Calu3 (cell line): Measurements from ENCODE around the gene SGSM1. TPM values are rescaled to one million over a fixed set of nuclear protein-coding genes. Genes with fewer than 3 reads are reported as not detected.

Experiments used
- BruUV-seq: library from RNA; stranded (reverse); fragments of 400-500 nt; replicated peaks from 2 replicates; lab custom pipeline; 2021; lab: Mats Ljungman, UMichigan
- CTCF ChIA-PET: fragments of 300-600 bp; sonication (Branson Sonifier 250); formaldehyde crosslinking; loops from one replicate; lab custom pipeline; 2022; ENCODE audit warnings: antibody characterized with exemption; lab: Charles Lee
- DNase-seq: peaks from one replicate; pipeline ENCODE4 v3.0.0; 2022
- H3K27ac Mint-ChIP-seq: one replicate; pipeline ENCODE4 v1.8.0; 2022; ENCODE audit warnings: mixed read lengths; ENCODE audit not compliant: unreplicated experiment
- H3K27me3 Mint-ChIP-seq: one replicate; pipeline ENCODE4 v1.8.0; 2022; ENCODE audit warnings: mixed read lengths; ENCODE audit not compliant: unreplicated experiment
- H3K36me3 Mint-ChIP-seq: one replicate; pipeline ENCODE4 v1.8.0; 2022; ENCODE audit warnings: mild to moderate bottlenecking, moderate library complexity, mixed read lengths; ENCODE audit not compliant: insufficient read depth, unreplicated experiment
- H3K4me1 Mint-ChIP-seq: one replicate; pipeline ENCODE4 v1.8.0; 2022; ENCODE audit warnings: mild to moderate bottlenecking, low read depth, mixed read lengths; ENCODE audit not compliant: unreplicated experiment
- H3K4me3 Mint-ChIP-seq: one replicate; pipeline ENCODE4 v1.8.0; 2022; ENCODE audit warnings: mild to moderate bottlenecking, low read depth, moderate library complexity, mixed read lengths; ENCODE audit not compliant: unreplicated experiment
- H3K9me3 Mint-ChIP-seq: one replicate; pipeline ENCODE4 v1.8.0; 2022; ENCODE audit warnings: low read depth, mixed read lengths; ENCODE audit not compliant: unreplicated experiment
- intact Hi-C: fragments of 100-400 bp; cut with micrococcal nuclease; formaldehyde crosslinking; loops from one replicate; pipeline ENCODE4 v1.10.0; 2022; ENCODE audit not compliant: unreplicated experiment
- total RNA-seq: library from RNA; stranded (reverse); gene quantifications from 2 replicates; pipeline ENCODE4 v1.2.3, GENCODE V29; 2022
- TF ChIP-seq, protein P1 (sequence below): fragments of 200-600 bp; IDR thresholded peaks from one replicate; pipeline ENCODE4 v1.8.0; 2022; ENCODE audit warnings: antibody characterized with exemption; ENCODE audit not compliant: unreplicated experiment

The SGSM1 gene
- total RNA-seq, 1 experiment from 2014 or later, result 0.07 TPM

DNA sequence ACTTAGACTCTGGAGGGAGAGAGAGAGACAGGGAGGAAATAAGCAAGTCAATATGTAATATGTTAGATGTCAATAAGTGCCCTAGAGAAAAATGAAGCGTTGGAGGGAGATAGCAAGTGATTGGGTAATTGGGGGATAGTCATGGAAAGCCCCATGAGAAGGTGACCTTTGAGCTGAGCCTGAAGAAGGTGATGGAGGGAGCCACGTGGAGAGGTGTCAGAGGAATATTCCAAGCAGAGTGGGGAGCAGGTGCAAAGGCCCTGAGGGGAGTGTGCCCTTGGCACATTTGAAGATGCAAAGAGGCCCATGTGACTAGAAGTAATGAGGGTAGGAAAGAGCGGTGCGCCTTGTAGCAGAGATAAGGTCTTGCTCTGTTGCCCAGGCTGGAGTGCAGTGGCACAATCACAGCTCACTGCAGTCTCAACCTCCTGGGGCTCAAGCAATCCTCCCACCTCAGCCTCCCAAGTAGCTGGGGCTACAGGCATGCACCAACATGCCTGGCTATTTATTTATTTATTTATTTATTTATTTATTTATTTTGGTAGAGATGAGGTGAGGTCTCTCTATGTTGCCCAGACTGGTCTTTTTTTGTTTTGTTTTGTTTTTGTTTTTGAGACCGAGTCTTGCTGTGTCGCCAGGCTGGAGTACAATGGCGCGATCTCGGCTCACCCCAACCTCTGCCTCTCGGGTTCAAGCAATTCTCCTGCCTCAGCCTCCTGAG is 138.4 kb downstream of the SGSM1 start:
- H3K27ac Mint-ChIP-seq, result no peak overlapping the region
- peaks cover 18% of the 10 kb centered on the region for H3K4me1 Mint-ChIP-seq
- DNase-seq, result no peak
- TF ChIP-seq, protein P1, sequence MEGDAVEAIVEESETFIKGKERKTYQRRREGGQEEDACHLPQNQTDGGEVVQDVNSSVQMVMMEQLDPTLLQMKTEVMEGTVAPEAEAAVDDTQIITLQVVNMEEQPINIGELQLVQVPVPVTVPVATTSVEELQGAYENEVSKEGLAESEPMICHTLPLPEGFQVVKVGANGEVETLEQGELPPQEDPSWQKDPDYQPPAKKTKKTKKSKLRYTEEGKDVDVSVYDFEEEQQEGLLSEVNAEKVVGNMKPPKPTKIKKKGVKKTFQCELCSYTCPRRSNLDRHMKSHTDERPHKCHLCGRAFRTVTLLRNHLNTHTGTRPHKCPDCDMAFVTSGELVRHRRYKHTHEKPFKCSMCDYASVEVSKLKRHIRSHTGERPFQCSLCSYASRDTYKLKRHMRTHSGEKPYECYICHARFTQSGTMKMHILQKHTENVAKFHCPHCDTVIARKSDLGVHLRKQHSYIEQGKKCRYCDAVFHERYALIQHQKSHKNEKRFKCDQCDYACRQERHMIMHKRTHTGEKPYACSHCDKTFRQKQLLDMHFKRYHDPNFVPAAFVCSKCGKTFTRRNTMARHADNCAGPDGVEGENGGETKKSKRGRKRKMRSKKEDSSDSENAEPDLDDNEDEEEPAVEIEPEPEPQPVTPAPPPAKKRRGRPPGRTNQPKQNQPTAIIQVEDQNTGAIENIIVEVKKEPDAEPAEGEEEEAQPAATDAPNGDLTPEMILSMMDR, result no peak
- no peak overlapping the region for H3K4me3 Mint-ChIP-seq
- no TSS peak for BruUV-seq
- intact Hi-C loops, result no loop called here
- H3K27me3 Mint-ChIP-seq, result no peaks in the 10 kb centered on the region
- no peaks in the 10 kb centered on the region for H3K9me3 Mint-ChIP-seq
- CTCF ChIA-PET, result interaction anchor here (1.0 kb wide), 1 partner anchor 105 kb away, joined by 5 read pairs; no protein-coding TSS in a partner anchor
- no peaks in the 10 kb centered on the region for H3K36me3 Mint-ChIP-seq

DNA sequence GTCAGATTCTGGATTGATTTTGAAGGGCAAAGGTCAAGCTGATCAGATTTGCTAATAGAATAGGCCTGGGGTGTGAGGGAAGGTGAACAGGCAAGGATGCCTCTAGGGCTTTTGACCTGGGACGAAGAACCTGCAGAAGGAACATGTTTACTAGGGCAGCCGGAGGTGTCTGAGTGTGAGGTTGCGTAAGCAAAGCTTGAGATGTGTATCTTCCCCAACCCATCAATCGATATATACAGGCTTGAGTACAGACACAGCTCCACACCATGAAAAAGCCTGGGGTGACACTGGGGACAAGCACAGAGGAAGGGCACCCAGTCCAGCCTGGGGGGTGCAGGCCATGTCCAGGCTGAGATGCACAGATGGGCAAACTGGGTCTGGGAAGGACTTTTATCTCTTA is 139.4 kb downstream of the SGSM1 start:
- no peaks in the 10 kb centered on the region for H3K36me3 Mint-ChIP-seq
- CTCF ChIA-PET, result no interaction called here
- H3K4me1 Mint-ChIP-seq, result peaks cover 27% of the 10 kb centered on the region
- intact Hi-C loops, result no loop called here
- BruUV-seq, result no TSS peak
- no peak overlapping the region for H3K27ac Mint-ChIP-seq
- DNase-seq, result no peak
- H3K27me3 Mint-ChIP-seq, result no peaks in the 10 kb centered on the region
- TF ChIP-seq, protein P1, result no peak
- no peak overlapping the region for H3K4me3 Mint-ChIP-seq
- H3K9me3 Mint-ChIP-seq, result no peaks in the 10 kb centered on the region

DNA sequence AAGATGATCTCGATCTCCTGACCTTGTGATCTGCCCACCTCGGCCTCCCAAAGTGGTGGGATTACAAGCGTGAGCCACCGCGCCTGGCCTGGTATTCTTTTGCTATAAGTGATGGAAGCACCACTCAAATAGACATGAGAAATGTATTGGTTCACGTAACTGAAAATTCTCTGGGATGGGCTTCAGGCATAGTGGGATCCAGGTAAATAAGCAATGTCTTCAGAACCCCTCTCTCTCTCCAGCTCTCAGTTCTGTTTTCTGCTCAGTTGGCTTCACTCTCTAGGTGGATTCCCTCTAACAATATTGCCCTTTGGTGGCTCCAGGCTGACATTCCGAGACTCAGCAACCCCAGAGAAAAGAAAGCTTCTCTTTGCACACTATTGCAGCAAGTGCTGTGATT is 141.4 kb downstream of the SGSM1 start:
- CTCF ChIA-PET, result interaction anchor here (0.5 to 0.7 kb wide), 4 partner anchors 27 to 1654 kb away, joined by 3 to 8 read pairs (median 4); no protein-coding TSS in a partner anchor
- intact Hi-C loops, result no loop called here
- TF ChIP-seq, protein P1, result no peak
- H3K36me3 Mint-ChIP-seq, result peaks cover 6% of the 10 kb centered on the region
- H3K27ac Mint-ChIP-seq, result no peak overlapping the region
- DNase-seq, result no peak
- no peak overlapping the region for H3K4me3 Mint-ChIP-seq
- H3K27me3 Mint-ChIP-seq, result no peaks in the 10 kb centered on the region
- BruUV-seq, result no TSS peak
- no peaks in the 10 kb centered on the region for H3K9me3 Mint-ChIP-seq
- H3K4me1 Mint-ChIP-seq, result peaks cover 38% of the 10 kb centered on the region

DNA sequence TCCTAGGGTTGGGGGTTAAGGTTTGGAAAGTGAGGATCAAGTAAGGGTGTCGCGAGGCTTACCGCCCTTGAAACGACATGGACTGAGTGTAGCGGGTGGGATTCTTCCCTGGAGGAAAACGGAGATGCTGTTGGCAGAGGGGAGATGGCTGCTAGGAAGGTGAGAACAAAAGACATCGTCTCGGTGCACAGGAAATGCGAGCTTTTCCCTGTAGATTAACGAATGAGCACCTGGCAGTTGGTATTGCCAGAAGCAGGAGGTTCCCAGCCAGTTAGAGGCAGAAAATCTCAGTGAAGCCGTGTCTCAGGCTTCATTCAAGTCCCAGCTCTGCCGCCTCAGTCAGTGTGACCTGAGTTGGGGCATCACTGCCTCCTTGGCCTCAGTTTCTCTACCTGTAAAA is 141.9 kb downstream of the SGSM1 start:
- no peaks in the 10 kb centered on the region for H3K9me3 Mint-ChIP-seq
- CTCF ChIA-PET, result interaction anchor here (0.7 kb wide), 1 partner anchor 53 kb away, joined by 3 read pairs; no protein-coding TSS in a partner anchor

More for the DNA sequence above, 141.9 kb downstream of the SGSM1 start:
- TF ChIP-seq, protein P1, result no peak
- DNase-seq, result no peak
- Mint-ChIP-seq H3K27ac (no peak overlapping the region), H3K4me3 (no peak overlapping the region), H3K4me1 (peaks cover 39% of the 10 kb centered on the region), H3K27me3 (no peaks in the 10 kb centered on the region), H3K36me3 (peaks cover 11% of the 10 kb centered on the region)
- BruUV-seq, result no TSS peak
- intact Hi-C loops, result no loop called here
